GM23248 (cell line): ENCODE measurements around the gene TTC39B. TPM values are rescaled to one million over a fixed set of nuclear protein-coding genes. Genes with fewer than 3 reads are reported as not detected.

Experiments
- DNase-seq: peaks from one replicate; pipeline ENCODE4 v3.0.0-alpha.2; 2015
- H2AFZ ChIP-seq: fragments of 200-600 bp; sonication (generic); 2 replicates; pipeline ENCODE4 v1.6.1; 2016; ENCODE audit warnings: antibody characterized with exemption
- H3F3A ChIP-seq: fragments of 200-600 bp; sonication (generic); 2 replicates; pipeline ENCODE4 v1.6.1; 2016; ENCODE audit warnings: mild to moderate bottlenecking, antibody characterized with exemption, mixed run types; ENCODE audit not compliant: insufficient read depth
- H3K27ac ChIP-seq: fragments of 200-600 bp; sonication (generic); 2 replicates; pipeline ENCODE4 v1.5.1; 2016; ENCODE audit warnings: mild to moderate bottlenecking
- H3K27me3 ChIP-seq: fragments of 200-600 bp; sonication (generic); replicated peaks from 2 replicates; pipeline ENCODE4 v1.6.1; 2016; ENCODE audit warnings: mild to moderate bottlenecking; ENCODE audit not compliant: insufficient read depth
- H3K36me3 ChIP-seq: fragments of 200-600 bp; sonication (generic); 2 replicates; pipeline ENCODE4 v1.6.1; 2016; ENCODE audit warnings: low read depth, mild to moderate bottlenecking
- H3K4me1 ChIP-seq: fragments of 200-600 bp; sonication (generic); 2 replicates; pipeline ENCODE4 v1.6.1; 2016; ENCODE audit warnings: mild to moderate bottlenecking; ENCODE audit not compliant: insufficient read depth
- H3K4me2 ChIP-seq: fragments of 200-600 bp; sonication (generic); one replicate; pipeline ENCODE4 v1.6.1; 2016; ENCODE audit warnings: mild to moderate bottlenecking; ENCODE audit not compliant: unreplicated experiment
- H3K4me3 ChIP-seq: fragments of 200-600 bp; sonication (generic); 2 replicates; pipeline ENCODE4 v1.5.1; 2016; ENCODE audit warnings: mild to moderate bottlenecking
- H3K79me2 ChIP-seq: fragments of 200-600 bp; sonication (generic); 2 replicates; pipeline ENCODE4 v1.6.1; 2016; ENCODE audit warnings: mild to moderate bottlenecking; ENCODE audit not compliant: insufficient read depth
- H3K9ac ChIP-seq: fragments of 200-600 bp; sonication (generic); 2 replicates; pipeline ENCODE4 v1.6.1; 2016; ENCODE audit warnings: mild to moderate bottlenecking
- H3K9me2 ChIP-seq: fragments of 200-600 bp; sonication (generic); 2 replicates; pipeline ENCODE4 v1.6.1; 2016; ENCODE audit warnings: mixed run types, mild to moderate bottlenecking, moderate library complexity; ENCODE audit not compliant: insufficient read depth
- H3K9me3 ChIP-seq: fragments of 200-600 bp; sonication (generic); one replicate; pipeline ENCODE4 v1.6.1; 2017; ENCODE audit warnings: low read depth
- H4K20me1 ChIP-seq: fragments of 200-600 bp; sonication (generic); 2 replicates; pipeline ENCODE4 v1.6.0; 2016; ENCODE audit not compliant: insufficient read depth
- EZH2 ChIP-seq: fragments of 200-600 bp; sonication (generic); IDR thresholded peaks from 2 replicates; pipeline ENCODE4 v1.6.1; 2018; ENCODE audit warnings: antibody characterized with exemption, mild to moderate bottlenecking; ENCODE audit not compliant: insufficient read depth, poor library complexity, severe bottlenecking
- EZH2phosphoT487 ChIP-seq: fragments of 200-600 bp; sonication (generic); IDR thresholded peaks from 2 replicates; pipeline ENCODE4 v1.6.1; 2018; ENCODE audit warnings: antibody characterized with exemption, moderate library complexity, mild to moderate bottlenecking, low read depth; ENCODE audit not compliant: insufficient read depth
- WGBS, 2 experiments: methylation state at CpG; one replicate each; pipeline ENCODE4 v1.1.6; 2015 to 2017; ENCODE audit warnings: low lambda C conversion rate in 2 of 2, low coverage in 1 of 2; ENCODE audit errors: missing lambda C conversion rate in 2 of 2; 5-methylcytosine and 5-hydroxymethylcytosine counted together
- in situ Hi-C: fragments of 300-500 bp; cut with MboI; formaldehyde crosslinking; loops from 2 replicates; pipeline ENCODE4 v1.15.0; 2020
- polyA plus RNA-seq: library from polyadenylated mRNA; unstranded; fragments of >200 nt; fragmentation: Nextera tagmentation; extraction: Ambion mirVana; gene quantifications from 2 replicates; pipeline ENCODE4 v1.2.1, GENCODE V29; 2016
- total RNA-seq: library from RNA; depleted of rRNA; stranded (reverse); fragments of >200 nt; shearing (Covaris generic); gene quantifications from 2 replicates; pipeline ENCODE4 v1.2.3, GENCODE V29; 2014

Gene TTC39B
- total and polyA plus RNA-seq, 2 experiments from 2014 or later: 6.3 to 10.9 TPM

GRCh38 chr9:15307523-15307841, 466 bp upstream of the TTC39B start:
- no peaks in the 10 kb centered on the region for H3K9me2 ChIP-seq
- no peak overlapping the region for H3K27ac ChIP-seq
- peaks cover 9% of the 10 kb centered on the region for H3K4me1 ChIP-seq
- H3K36me3 ChIP-seq: no peaks in the 10 kb centered on the region
- no peak overlapping the region; the same call in 1 of the 2 replicates for H3K9ac ChIP-seq
- TF ChIP-seq EZH2 (no peak), EZH2phosphoT487 (no peak)
- H2AFZ ChIP-seq: peak overlapping the region; percentile 96
- WGBS, 2 experiments: 18% methylated on average over 12 of the region's 12 CpGs
- H3K9me3 ChIP-seq: no peaks in the 10 kb centered on the region
- no peaks in the 10 kb centered on the region for H3K27me3 ChIP-seq
- H3K4me3 ChIP-seq: peak overlapping the region; percentile 93
- no peak for DNase-seq
- H3F3A ChIP-seq: peaks cover 12% of the 10 kb centered on the region; the same call in 1 of the 2 replicates
- peaks cover 28% of the 10 kb centered on the region for H3K79me2 ChIP-seq
- in situ Hi-C loops: no loop called here
- peak overlapping the region; percentile 52 for H3K4me2 ChIP-seq
- H4K20me1 ChIP-seq: no peaks in the 10 kb centered on the region

- peak overlapping the region; percentile 91 for H3K4me2 ChIP-seq
- no peak for TF ChIP-seq EZH2
- no peak for TF ChIP-seq EZH2phosphoT487
- no peaks in the 10 kb centered on the region for H3K9me3 ChIP-seq
- H3F3A ChIP-seq: peaks cover 12% of the 10 kb centered on the region; the same call in 1 of the 2 replicates
- DNase-seq: peak; percentile 78
- H3K27ac ChIP-seq: peak overlapping the region; percentile 54
- H3K9me2 ChIP-seq: no peaks in the 10 kb centered on the region
- H3K4me1 ChIP-seq: peaks cover 9% of the 10 kb centered on the region
- H3K36me3 ChIP-seq: no peaks in the 10 kb centered on the region
- H3K27me3 ChIP-seq: no peaks in the 10 kb centered on the region
- in situ Hi-C loops: no loop called here
- H3K79me2 ChIP-seq: peaks cover 39% of the 10 kb centered on the region
- peak overlapping the region; percentile 96 for H2AFZ ChIP-seq
- no peaks in the 10 kb centered on the region for H4K20me1 ChIP-seq
- WGBS, 2 experiments: 1 to 2% methylated on average over 32 of the region's 32 CpGs
- peak overlapping the region; percentile 93 for H3K4me3 ChIP-seq
- peak overlapping the region; percentile 84 for H3K9ac ChIP-seq
Measured at GRCh38 chr9:15306068-15306756, 804 bp downstream of the TTC39B start.

- Histone ChIP-seq H3K9ac (peak overlapping the region; percentile 84), H3K27me3 (no peaks in the 10 kb centered on the region), H3K9me2 (no peaks in the 10 kb centered on the region), H3K36me3 (no peaks in the 10 kb centered on the region), H2AFZ (peak overlapping the region; percentile 96), H3K79me2 (peaks cover 43% of the 10 kb centered on the region), H3K9me3 (no peaks in the 10 kb centered on the region), H3F3A (peaks cover 14% of the 10 kb centered on the region; the same call in 1 of the 2 replicates), H3K4me2 (peak overlapping the region; percentile 91), H3K4me1 (peaks cover 11% of the 10 kb centered on the region), H3K4me3 (peak overlapping the region; percentile 93), H3K27ac (peak overlapping the region; percentile 54), H4K20me1 (no peaks in the 10 kb centered on the region)
- TF ChIP-seq EZH2 (no peak), EZH2phosphoT487 (no peak)
- WGBS, 2 experiments: 52 to 56% methylated on average over 4 of the region's 4 CpGs
- DNase-seq: no peak
- in situ Hi-C loops: no loop called here
Measured at GRCh38 chr9:15305470-15305869, 1.5 kb downstream of the TTC39B start.

GRCh38 chr9:15304632-15305031, 2.4 kb downstream of the TTC39B start:
- Histone ChIP-seq H3K79me2 (peaks cover 45% of the 10 kb centered on the region), H3K27ac (no peak overlapping the region), H3K9ac (no peak overlapping the region), H2AFZ (no peak overlapping the region), H3K27me3 (no peaks in the 10 kb centered on the region), H3K4me1 (peaks cover 16% of the 10 kb centered on the region), H3F3A (peaks cover 21% of the 10 kb centered on the region; the same call in 1 of the 2 replicates), H4K20me1 (no peaks in the 10 kb centered on the region), H3K36me3 (no peaks in the 10 kb centered on the region), H3K9me3 (no peaks in the 10 kb centered on the region), H3K4me2 (no peak overlapping the region), H3K9me2 (no peaks in the 10 kb centered on the region), H3K4me3 (no peak overlapping the region)
- TF ChIP-seq EZH2: no peak
- TF ChIP-seq EZH2phosphoT487: no peak
- in situ Hi-C loops: no loop called here
- 89 to 91% methylated on average over 1 of the region's 1 CpG for WGBS, 2 experiments
- DNase-seq: no peak
